Left ventricle myocardium inferior (tissue), 1 donor: ENCODE measurements around the gene ALPG. TPM values are rescaled to one million over a fixed set of nuclear protein-coding genes. Genes with fewer than 3 reads are reported as not detected.
A peak's percentile ranks its signal among the peaks of the same experiment; 100 is the strongest.

ENCODE experiments used
- DNase-seq: peaks from one replicate; pipeline ENCODE4 v3.0.0-alpha.2; 2020
- H3K27ac ChIP-seq: fragments of 200-600 bp; replicated peaks from 2 replicates; pipeline ENCODE4 v1.8.0; 2021
- H3K27me3 ChIP-seq: fragments of 200-600 bp; 2 replicates; pipeline ENCODE4 v1.8.0; 2021; ENCODE audit warnings: low read depth
- H3K36me3 ChIP-seq: fragments of 200-600 bp; 2 replicates; pipeline ENCODE4 v1.8.0; 2021
- H3K4me1 ChIP-seq: fragments of 200-600 bp; 2 replicates; pipeline ENCODE4 v1.8.0; 2021
- H3K4me3 ChIP-seq: fragments of 200-600 bp; 2 replicates; pipeline ENCODE4 v1.8.0; 2021; ENCODE audit warnings: mild to moderate bottlenecking, moderate library complexity
- H3K9me3 ChIP-seq: fragments of 200-600 bp; replicated peaks from 2 replicates; pipeline ENCODE4 v1.8.0; 2021
- CTCF ChIP-seq: fragments of 200-600 bp; IDR thresholded peaks from 2 replicates; pipeline ENCODE4 v1.8.0; 2021; ENCODE audit warnings: antibody characterized with exemption, mild to moderate bottlenecking, borderline replicate concordance
- intact Hi-C: fragments of 100-400 bp; cut with micrococcal nuclease; formaldehyde crosslinking; loops from one replicate; pipeline ENCODE4 v1.11.0; 2022
- total RNA-seq: library from RNA; stranded (reverse); fragmentation: NEBNext Ultra II Directional; extraction: Animal tissue kit (Norgen Biotek cat#: 25700); gene quantifications from one replicate; pipeline ENCODE4 v1.2.1, GENCODE V29; 2021
- donor health status: DM: no; HTN: yes; CAD: no; lungs with severe emphysema.

ALPG gene
- total RNA-seq, 1 donor from 2014 or later: not detected

GRCh38 chr2:232386740-232387450 lies 19.7 kb upstream of the ALPG start:
- TF ChIP-seq CTCF: no peak
- intact Hi-C loops: no loop called here
- no peak for DNase-seq
- Histone ChIP-seq H3K27ac (no peak overlapping the region), H3K27me3 (peaks cover 98% of the 10 kb centered on the region), H3K9me3 (no peaks in the 10 kb centered on the region), H3K36me3 (no peaks in the 10 kb centered on the region), H3K4me1 (peaks cover 24% of the 10 kb centered on the region), H3K4me3 (no peak overlapping the region)

- H3K4me1 ChIP-seq: peaks cover 24% of the 10 kb centered on the region
- H3K27me3 ChIP-seq: peaks cover 98% of the 10 kb centered on the region
- no peak for DNase-seq
- H3K9me3 ChIP-seq: no peaks in the 10 kb centered on the region
- no peak overlapping the region for H3K27ac ChIP-seq
- TF ChIP-seq CTCF: no peak
- intact Hi-C loops: no loop called here
- no peaks in the 10 kb centered on the region for H3K36me3 ChIP-seq
- peak overlapping the region; percentile 21 for H3K4me3 ChIP-seq
These were observed 19.0 kb upstream of the ALPG start for GRCh38 chr2:232387451-232388171.

GRCh38 chr2:232388324-232388891 lies 18.2 kb upstream of the ALPG start:
- H3K4me3 ChIP-seq: peak overlapping the region; percentile 21
- H3K27ac ChIP-seq: no peak overlapping the region
- H3K27me3 ChIP-seq: peaks cover 96% of the 10 kb centered on the region
- no peaks in the 10 kb centered on the region for H3K36me3 ChIP-seq
- no peak for TF ChIP-seq CTCF
- H3K9me3 ChIP-seq: no peaks in the 10 kb centered on the region
- H3K4me1 ChIP-seq: peaks cover 24% of the 10 kb centered on the region
- no peak for DNase-seq
- intact Hi-C loops: no loop called here

GRCh38 chr2:232389327-232389726 lies 17.3 kb upstream of the ALPG start:
- TF ChIP-seq CTCF: no peak
- H3K4me1 ChIP-seq: peaks cover 24% of the 10 kb centered on the region
- no peaks in the 10 kb centered on the region for H3K36me3 ChIP-seq
- H3K9me3 ChIP-seq: no peaks in the 10 kb centered on the region
- no peak overlapping the region for H3K4me3 ChIP-seq
- DNase-seq: no peak
- no peak overlapping the region for H3K27ac ChIP-seq
- intact Hi-C loops: no loop called here
- H3K27me3 ChIP-seq: peaks cover 95% of the 10 kb centered on the region

DNA sequence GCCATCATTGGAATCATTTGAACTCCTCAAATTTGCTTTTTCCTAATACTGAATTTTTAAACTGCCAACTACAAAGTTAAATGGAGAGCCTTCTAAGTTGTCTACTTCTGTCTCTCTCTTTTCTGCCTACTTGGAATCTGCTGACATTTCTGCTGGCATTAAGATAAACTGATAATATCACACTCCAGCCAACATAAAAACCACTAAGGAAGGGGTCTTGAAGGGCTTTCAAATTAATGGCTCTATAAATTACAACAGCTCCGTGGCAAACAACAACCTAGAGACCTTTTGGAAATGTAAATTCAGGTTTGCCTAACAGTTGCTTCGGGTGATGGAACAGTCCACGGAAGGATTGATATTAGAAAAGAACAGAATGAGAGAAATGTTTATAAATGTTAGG lies 16.0 kb upstream of the ALPG start:
- no peak overlapping the region for H3K4me3 ChIP-seq
- H3K27me3 ChIP-seq: peaks cover 92% of the 10 kb centered on the region
- no peaks in the 10 kb centered on the region for H3K9me3 ChIP-seq
- no peak overlapping the region for H3K27ac ChIP-seq
- DNase-seq: no peak
- peaks cover 24% of the 10 kb centered on the region for H3K4me1 ChIP-seq
- TF ChIP-seq CTCF: no peak
- H3K36me3 ChIP-seq: no peaks in the 10 kb centered on the region
- intact Hi-C loops: no loop called here
